GM06990 (cell line): Measurements from ENCODE around the gene BMPR1B.

ENCODE experiments used
- DNase-seq: peaks from one replicate; pipeline ENCODE4 v3.0.0-alpha.2; 2011; ENCODE audit not compliant: insufficient read length; ENCODE audit errors: extremely low read depth
- H3K27me3 ChIP-seq: replicated peaks from 2 replicates; pipeline ENCODE4 v1.6.0; 2011; ENCODE audit warnings: low read length; ENCODE audit not compliant: control insufficient read depth, insufficient read depth
- H3K36me3 ChIP-seq: 2 replicates; pipeline ENCODE4 v1.5.1; 2011; ENCODE audit warnings: low read length; ENCODE audit not compliant: control insufficient read depth, insufficient read depth
- H3K4me3 ChIP-seq: replicated peaks from 2 replicates; pipeline ENCODE4 v1.5.1; 2011; ENCODE audit warnings: low read depth, mild to moderate bottlenecking, control low read depth, low read length
- TF ChIP-seq, protein P1 (sequence below): IDR thresholded peaks from 2 replicates; pipeline ENCODE4 v1.5.1; 2011; ENCODE audit warnings: low read length, control low read depth, mild to moderate bottlenecking, inconsistent platforms; ENCODE audit not compliant: insufficient read depth, poor library complexity, severe bottlenecking

The BMPR1B gene

DNA sequence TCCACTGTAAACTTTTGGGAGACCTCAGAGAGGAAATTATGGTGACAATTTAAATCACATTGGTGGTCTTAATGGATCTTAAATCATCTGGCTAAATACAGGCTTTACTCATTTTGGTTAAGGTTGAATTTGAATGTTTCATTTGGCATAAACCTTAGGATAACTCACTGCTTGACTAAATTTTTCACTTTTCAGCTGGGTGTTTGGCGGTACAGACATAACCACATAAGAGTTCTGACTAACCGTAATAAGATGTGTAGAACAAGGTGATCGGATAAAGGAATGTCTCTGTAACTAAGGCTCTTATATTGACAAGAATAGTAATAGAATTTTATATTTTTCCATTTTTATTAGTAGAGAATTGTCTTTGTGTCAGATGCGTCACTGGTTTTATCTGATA is 281.0 kb downstream of the BMPR1B start:
- Histone ChIP-seq H3K27me3 (no peaks in the 10 kb centered on the region), H3K4me3 (no peak overlapping the region), H3K36me3 (no peaks in the 10 kb centered on the region)
- TF ChIP-seq, protein P1, sequence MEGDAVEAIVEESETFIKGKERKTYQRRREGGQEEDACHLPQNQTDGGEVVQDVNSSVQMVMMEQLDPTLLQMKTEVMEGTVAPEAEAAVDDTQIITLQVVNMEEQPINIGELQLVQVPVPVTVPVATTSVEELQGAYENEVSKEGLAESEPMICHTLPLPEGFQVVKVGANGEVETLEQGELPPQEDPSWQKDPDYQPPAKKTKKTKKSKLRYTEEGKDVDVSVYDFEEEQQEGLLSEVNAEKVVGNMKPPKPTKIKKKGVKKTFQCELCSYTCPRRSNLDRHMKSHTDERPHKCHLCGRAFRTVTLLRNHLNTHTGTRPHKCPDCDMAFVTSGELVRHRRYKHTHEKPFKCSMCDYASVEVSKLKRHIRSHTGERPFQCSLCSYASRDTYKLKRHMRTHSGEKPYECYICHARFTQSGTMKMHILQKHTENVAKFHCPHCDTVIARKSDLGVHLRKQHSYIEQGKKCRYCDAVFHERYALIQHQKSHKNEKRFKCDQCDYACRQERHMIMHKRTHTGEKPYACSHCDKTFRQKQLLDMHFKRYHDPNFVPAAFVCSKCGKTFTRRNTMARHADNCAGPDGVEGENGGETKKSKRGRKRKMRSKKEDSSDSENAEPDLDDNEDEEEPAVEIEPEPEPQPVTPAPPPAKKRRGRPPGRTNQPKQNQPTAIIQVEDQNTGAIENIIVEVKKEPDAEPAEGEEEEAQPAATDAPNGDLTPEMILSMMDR: no peak
- DNase-seq: no peak

DNA sequence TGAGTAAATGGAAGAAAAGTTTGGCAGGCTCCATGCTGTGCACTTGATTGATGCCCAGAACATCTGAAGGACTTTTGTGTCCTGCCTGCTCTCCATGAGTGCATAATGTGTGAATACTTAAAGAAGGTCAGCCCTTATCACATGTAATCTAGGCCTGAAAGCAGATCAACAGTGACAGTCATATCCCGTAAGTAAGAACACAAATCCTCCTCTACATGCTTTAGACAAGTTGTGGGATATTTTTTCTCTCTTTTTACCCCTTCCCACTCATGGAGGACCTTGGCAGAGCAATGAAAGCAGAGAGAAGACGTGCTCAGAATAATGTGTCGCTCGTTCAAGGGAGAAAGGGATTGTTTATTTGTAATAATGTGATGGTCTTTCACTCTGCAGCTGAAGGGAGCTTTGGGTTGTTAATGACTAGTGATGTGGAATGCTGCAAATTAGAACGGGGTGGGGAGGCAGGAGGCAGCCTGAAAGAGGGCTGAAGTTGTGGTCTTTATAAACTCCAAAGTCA is 286.6 kb downstream of the BMPR1B start:
- no peak overlapping the region for H3K4me3 ChIP-seq
- TF ChIP-seq, protein P1: no peak
- no peak for DNase-seq
- no peaks in the 10 kb centered on the region for H3K36me3 ChIP-seq
- no peaks in the 10 kb centered on the region for H3K27me3 ChIP-seq

DNA sequence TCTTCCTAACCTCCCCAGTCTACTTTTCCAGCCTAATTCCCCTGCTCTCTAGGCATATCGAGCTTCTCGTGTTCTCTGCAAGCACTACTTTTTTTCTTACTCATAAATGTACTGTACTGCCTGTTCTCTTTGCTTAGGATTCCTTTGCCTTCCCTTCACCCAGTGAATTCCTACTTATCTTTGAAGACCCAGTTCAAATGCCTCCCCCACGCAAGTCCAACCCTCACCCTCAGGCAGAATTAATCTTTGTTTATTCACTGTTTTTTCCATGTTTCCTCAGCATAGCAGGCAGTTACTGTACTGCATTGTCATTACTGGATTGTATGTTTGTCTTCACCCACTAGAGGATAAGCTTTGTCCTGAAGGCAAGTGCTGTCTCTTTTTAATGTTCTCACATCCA is 287.7 kb downstream of the BMPR1B start:
- no peak for DNase-seq
- Histone ChIP-seq H3K36me3 (no peaks in the 10 kb centered on the region), H3K4me3 (no peak overlapping the region), H3K27me3 (no peaks in the 10 kb centered on the region)
- TF ChIP-seq, protein P1: no peak

DNA sequence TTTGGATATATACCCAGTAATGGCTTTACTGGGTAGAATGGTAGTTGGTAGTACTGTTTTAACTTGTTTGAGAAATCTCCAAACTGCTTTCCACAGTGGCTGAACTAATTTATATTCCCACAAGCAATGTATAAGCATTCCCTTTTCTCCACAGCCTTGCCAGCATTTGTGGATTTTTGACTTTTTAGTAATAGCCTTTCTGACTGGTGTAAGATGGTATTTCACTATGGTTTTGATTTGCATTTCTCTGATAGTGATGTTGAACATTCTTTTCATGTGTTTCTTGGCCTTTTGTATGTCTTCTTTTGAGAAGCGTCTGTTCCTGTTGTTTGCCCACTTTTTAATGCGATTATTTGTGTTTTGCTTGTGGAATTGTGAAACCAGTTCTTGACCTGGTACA is 290.5 kb downstream of the BMPR1B start:
- DNase-seq: no peak
- Histone ChIP-seq H3K4me3 (no peak overlapping the region), H3K36me3 (no peaks in the 10 kb centered on the region), H3K27me3 (no peaks in the 10 kb centered on the region)
- TF ChIP-seq, protein P1: no peak

DNA sequence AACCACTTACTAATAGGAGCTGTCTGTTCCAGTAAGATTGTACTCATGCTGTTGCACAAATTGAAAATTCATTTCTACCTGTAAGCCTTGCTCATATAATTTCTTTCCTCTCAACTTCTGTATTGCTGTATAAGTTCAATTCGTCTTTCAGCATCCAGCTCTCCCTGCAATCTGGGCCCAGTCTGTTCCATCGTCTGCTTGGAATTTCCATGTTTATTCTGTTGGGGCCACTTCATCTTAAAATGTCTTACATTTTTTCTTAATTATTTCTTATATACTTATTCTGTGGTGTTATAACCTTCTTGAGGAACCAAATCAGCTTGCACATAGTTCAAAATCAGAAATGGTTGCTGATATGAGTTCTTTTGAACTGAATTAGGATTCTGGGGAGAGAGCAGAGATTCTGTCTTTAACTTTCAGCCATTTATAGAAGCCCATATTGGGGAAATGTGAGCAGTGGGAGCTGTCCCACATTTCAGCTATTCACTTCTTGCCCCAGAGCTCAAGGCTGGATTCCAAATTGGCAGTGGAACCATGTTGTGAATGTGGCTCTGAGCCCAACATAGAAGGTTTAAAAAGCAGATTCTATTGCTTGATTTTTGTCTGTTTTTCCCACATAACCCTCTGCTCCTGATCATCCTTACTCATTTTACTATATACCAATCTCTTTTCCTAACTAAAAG is 291.9 kb downstream of the BMPR1B start:
- H3K36me3 ChIP-seq: no peaks in the 10 kb centered on the region
- TF ChIP-seq, protein P1: no peak
- DNase-seq: no peak
- no peak overlapping the region for H3K4me3 ChIP-seq
- no peaks in the 10 kb centered on the region for H3K27me3 ChIP-seq
